ENCODE data around the gene ALDH9A1. TPM values are rescaled to one million over a fixed set of nuclear protein-coding genes. Genes with fewer than 3 reads are reported as not detected.
"Not testable (repeated sequence)": the region's sequence is repeated elsewhere in the genome, so short reads cannot be mapped to it uniquely, and the experiment has no call there.

The ALDH9A1 gene
- total and polyA plus RNA-seq, 5 donors: 34.5 to 49.7 (median 44.8) TPM

GRCh38 chr1:165644064-165644735 lies 54.2 kb downstream of the ALDH9A1 start:
- H3K27me3 ChIP-seq (ENCODE audit: control insufficient read depth, insufficient read depth): no peaks in the 10 kb centered on the region
- H3K4me1 ChIP-seq (ENCODE audit: control insufficient read depth, insufficient read depth, low read length): peaks cover 8% of the 10 kb centered on the region

GRCh38 chr1:165641231-165641987 lies 57.0 kb downstream of the ALDH9A1 start:
- WGBS: 38% methylated on average over 2 of the region's 2 CpGs
- no peaks in the 10 kb centered on the region for H3K27me3 ChIP-seq (ENCODE audit: control insufficient read depth, insufficient read depth)
- H3K4me1 ChIP-seq (ENCODE audit: control insufficient read depth, insufficient read depth, low read length): peaks cover 12% of the 10 kb centered on the region
- H3K4me3 ChIP-seq (ENCODE audit: low read length): no peak overlapping the region
- ATAC-seq (no peak), DNase-seq (no peak)
- H3K27ac ChIP-seq (ENCODE audit: low read length): no peak overlapping the region
- intact Hi-C loops (cut with DNase I): no loop called here
- H3K9me3 ChIP-seq (ENCODE audit: control insufficient read depth, low read length): no peaks in the 10 kb centered on the region

More at GRCh38 chr1:165644064-165644735, 54.2 kb downstream of the ALDH9A1 start:
- no peak for ATAC-seq
- no peaks in the 10 kb centered on the region for H3K9me3 ChIP-seq (ENCODE audit: control insufficient read depth, low read length)
- WGBS: 76% methylated on average over 2 of the region's 2 CpGs
- H3K27ac ChIP-seq (ENCODE audit: low read length): no peak overlapping the region
- no peak overlapping the region for H3K4me3 ChIP-seq (ENCODE audit: low read length)
- intact Hi-C loops (cut with DNase I): no loop called here
- no peak for DNase-seq

- Histone ChIP-seq H3K27me3 (ENCODE audit: control insufficient read depth, insufficient read depth) (no peaks in the 10 kb centered on the region), H3K4me1 (ENCODE audit: control insufficient read depth, insufficient read depth, low read length) (peaks cover 10% of the 10 kb centered on the region), H3K4me3 (ENCODE audit: low read length) (no peak overlapping the region), H3K9me3 (ENCODE audit: control insufficient read depth, low read length) (no peaks in the 10 kb centered on the region), H3K27ac (ENCODE audit: low read length) (no peak overlapping the region)
- 96% methylated on average over 1 of the region's 1 CpG for WGBS
- DNase-seq: no peak
- ATAC-seq: no peak
- intact Hi-C loops (cut with DNase I): loop anchor here in 1 of 4 donors (5.0 kb wide), 1 partner anchor 127 kb away; the partner anchor contains the start of gene TMCO1
Measured at GRCh38 chr1:165639821-165640623, 58.3 kb downstream of the ALDH9A1 start.

DNA sequence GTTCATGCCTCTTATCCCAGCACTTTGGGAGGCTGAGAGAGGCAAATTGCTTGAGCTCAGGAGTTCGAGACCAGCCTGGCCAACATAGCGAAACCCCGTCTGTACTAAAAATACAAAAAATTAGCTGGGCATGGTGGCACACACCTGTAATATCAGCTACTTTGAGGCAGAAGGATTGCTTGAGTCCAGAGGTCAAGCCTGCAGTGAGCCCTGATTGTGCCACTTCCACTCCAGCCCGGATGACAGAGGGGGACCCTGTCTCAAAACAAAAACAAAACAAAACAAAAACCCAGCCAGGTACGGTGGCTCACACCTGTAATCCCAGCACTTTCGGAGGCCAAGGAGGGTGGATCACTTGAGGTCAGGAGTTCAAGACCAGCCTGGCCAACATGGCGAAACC lies 60.2 kb downstream of the ALDH9A1 start:
- ATAC-seq; H3K27me3 ChIP-seq (ENCODE audit: control insufficient read depth, insufficient read depth); H3K4me3 ChIP-seq (ENCODE audit: low read length); H3K9me3 ChIP-seq (ENCODE audit: control insufficient read depth, low read length); DNase-seq: not testable (repeated sequence)
- Histone ChIP-seq H3K27ac (ENCODE audit: low read length) (peak overlapping the region; percentile 62), H3K4me1 (ENCODE audit: control insufficient read depth, insufficient read depth, low read length) (peaks cover 12% of the 10 kb centered on the region)
- 85% methylated on average over 7 of the region's 7 CpGs for WGBS
- intact Hi-C loops (cut with DNase I): loop anchor here in 1 of 4 donors (5.0 kb wide), 1 partner anchor 129 kb away; the partner anchor contains the start of gene TMCO1

GRCh38 chr1:165637427-165637826 lies 60.9 kb downstream of the ALDH9A1 start:
- DNase-seq (no peak), ATAC-seq (peak; percentile 71 to 86)
- intact Hi-C loops (cut with DNase I): loop anchor here in 1 of 4 donors (5.0 kb wide), 1 partner anchor 130 kb away; the partner anchor contains the start of gene TMCO1
- Histone ChIP-seq H3K27me3 (ENCODE audit: control insufficient read depth, insufficient read depth) (no peaks in the 10 kb centered on the region), H3K27ac (ENCODE audit: low read length) (peak overlapping the region; percentile 62), H3K9me3 (ENCODE audit: control insufficient read depth, low read length) (no peaks in the 10 kb centered on the region), H3K4me1 (ENCODE audit: control insufficient read depth, insufficient read depth, low read length) (peaks cover 12% of the 10 kb centered on the region), H3K4me3 (ENCODE audit: low read length) (no peak overlapping the region)
- 15% methylated on average over 1 of the region's 1 CpG for WGBS

- ATAC-seq (no peak), DNase-seq (no peak)
- 48% methylated on average over 2 of the region's 2 CpGs for WGBS
- intact Hi-C loops (cut with DNase I): loop anchor here in 1 of 4 donors (5.0 kb wide), 1 partner anchor 131 kb away; the partner anchor contains the start of gene TMCO1
- Histone ChIP-seq H3K27me3 (ENCODE audit: control insufficient read depth, insufficient read depth) (no peaks in the 10 kb centered on the region), H3K27ac (ENCODE audit: low read length) (no peak overlapping the region), H3K4me3 (ENCODE audit: low read length) (no peak overlapping the region), H3K4me1 (ENCODE audit: control insufficient read depth, insufficient read depth, low read length) (peaks cover 9% of the 10 kb centered on the region), H3K9me3 (ENCODE audit: control insufficient read depth, low read length) (no peaks in the 10 kb centered on the region)
Measured at GRCh38 chr1:165635823-165636222, 62.5 kb downstream of the ALDH9A1 start.

DNA sequence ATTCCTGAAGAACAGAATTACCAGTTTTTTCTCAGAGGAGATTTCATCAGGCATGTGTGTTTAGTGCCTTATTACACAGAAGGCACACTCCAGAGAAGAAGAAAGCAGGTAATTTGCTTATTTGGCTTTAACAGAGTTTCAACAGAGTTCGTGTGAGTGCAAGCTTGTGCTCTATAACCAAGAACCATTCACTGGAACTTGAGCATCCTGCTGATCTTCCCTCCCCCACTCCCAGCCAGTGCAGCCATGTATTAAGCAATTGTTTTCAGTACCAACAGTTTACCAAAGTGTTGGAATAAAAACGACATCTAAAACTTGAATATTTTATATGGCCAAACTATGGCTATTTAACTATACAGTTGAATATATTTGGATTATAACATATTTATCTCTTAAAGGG lies 63.0 kb downstream of the ALDH9A1 start:
- intact Hi-C loops (cut with DNase I): loop anchor here in 1 of 4 donors (5.0 kb wide), 1 partner anchor 132 kb away; the partner anchor contains the start of gene TMCO1
- no peak overlapping the region for H3K4me3 ChIP-seq (ENCODE audit: low read length)
- H3K9me3 ChIP-seq (ENCODE audit: control insufficient read depth, low read length): no peaks in the 10 kb centered on the region
- 34% methylated on average over 2 of the region's 2 CpGs for WGBS
- DNase-seq (no peak), ATAC-seq (no peak)
- no peak overlapping the region for H3K27ac ChIP-seq (ENCODE audit: low read length)
- no peaks in the 10 kb centered on the region for H3K27me3 ChIP-seq (ENCODE audit: control insufficient read depth, insufficient read depth)
- H3K4me1 ChIP-seq (ENCODE audit: control insufficient read depth, insufficient read depth, low read length): peaks cover 9% of the 10 kb centered on the region

- intact Hi-C loops (cut with DNase I): no loop called here
- no peak overlapping the region for H3K27ac ChIP-seq (ENCODE audit: low read length)
- ATAC-seq: no peak
- H3K4me1 ChIP-seq (ENCODE audit: control insufficient read depth, insufficient read depth, low read length): peaks cover 9% of the 10 kb centered on the region
- no peak for DNase-seq
- 73% methylated on average over 6 of the region's 6 CpGs for WGBS
- H3K9me3 ChIP-seq (ENCODE audit: control insufficient read depth, low read length): no peaks in the 10 kb centered on the region
- no peaks in the 10 kb centered on the region for H3K27me3 ChIP-seq (ENCODE audit: control insufficient read depth, insufficient read depth)
- H3K4me3 ChIP-seq (ENCODE audit: low read length): no peak overlapping the region
Measured at GRCh38 chr1:165634154-165634921, 64.0 kb downstream of the ALDH9A1 start.

GRCh38 chr1:165633614-165634013 lies 64.7 kb downstream of the ALDH9A1 start:
- ATAC-seq (no peak), DNase-seq (no peak)
- Histone ChIP-seq H3K4me3 (ENCODE audit: low read length) (peak overlapping the region; percentile 92), H3K4me1 (ENCODE audit: control insufficient read depth, insufficient read depth, low read length) (peaks cover 9% of the 10 kb centered on the region), H3K27me3 (ENCODE audit: control insufficient read depth, insufficient read depth) (no peaks in the 10 kb centered on the region), H3K9me3 (ENCODE audit: control insufficient read depth, low read length) (no peaks in the 10 kb centered on the region), H3K27ac (ENCODE audit: low read length) (peak overlapping the region; percentile 75)
- intact Hi-C loops (cut with DNase I): no loop called here
- 40% methylated on average over 3 of the region's 3 CpGs for WGBS

DNA sequence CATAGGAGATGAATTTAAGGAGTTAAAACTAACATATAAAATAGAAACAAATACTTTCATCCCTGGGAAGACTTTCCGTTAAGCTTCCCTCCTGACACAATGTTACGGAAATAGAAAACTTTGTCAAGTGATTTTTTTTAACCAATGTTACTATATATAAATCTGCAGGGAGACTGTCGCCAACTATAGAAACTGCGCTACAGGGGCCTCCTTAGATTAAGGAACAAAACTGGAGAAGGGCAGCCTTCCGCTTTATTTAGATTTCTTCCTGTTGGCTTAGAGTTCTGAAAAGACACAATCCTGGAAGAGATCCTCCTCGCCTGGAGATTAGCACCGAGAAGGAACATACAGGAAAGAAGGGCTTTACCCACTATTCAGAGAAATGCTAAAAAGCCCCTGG lies 65.9 kb downstream of the ALDH9A1 start:
- no peak for ATAC-seq
- intact Hi-C loops (cut with DNase I): no loop called here
- Histone ChIP-seq H3K4me3 (ENCODE audit: low read length) (peak overlapping the region; percentile 92), H3K27me3 (ENCODE audit: control insufficient read depth, insufficient read depth) (no peaks in the 10 kb centered on the region), H3K27ac (ENCODE audit: low read length) (peak overlapping the region; percentile 91), H3K9me3 (ENCODE audit: control insufficient read depth, low read length) (no peaks in the 10 kb centered on the region), H3K4me1 (ENCODE audit: control insufficient read depth, insufficient read depth, low read length) (peaks cover 6% of the 10 kb centered on the region)
- peak in 1 of 3 donors; percentile 22 for DNase-seq
- WGBS: 11% methylated on average over 7 of the region's 7 CpGs
